C4-2B (cell line): Measurements from ENCODE around the gene EPHA10.

Experiments used
- H3K27ac ChIP-seq: fragments of 450-650 bp; 2 replicates; pipeline ENCODE4 v1.5.1; 2017
- ZFX ChIP-seq: fragments of 450-650 bp; IDR thresholded peaks from 2 replicates; pipeline ENCODE4 v1.6.1; 2017
- TF ChIP-seq, protein P1 (sequence below): fragments of 450-650 bp; conservative IDR thresholded peaks from 2 replicates; pipeline ENCODE4 v1.5.1; 2017; ENCODE audit warnings: mild to moderate bottlenecking

Gene EPHA10

DNA sequence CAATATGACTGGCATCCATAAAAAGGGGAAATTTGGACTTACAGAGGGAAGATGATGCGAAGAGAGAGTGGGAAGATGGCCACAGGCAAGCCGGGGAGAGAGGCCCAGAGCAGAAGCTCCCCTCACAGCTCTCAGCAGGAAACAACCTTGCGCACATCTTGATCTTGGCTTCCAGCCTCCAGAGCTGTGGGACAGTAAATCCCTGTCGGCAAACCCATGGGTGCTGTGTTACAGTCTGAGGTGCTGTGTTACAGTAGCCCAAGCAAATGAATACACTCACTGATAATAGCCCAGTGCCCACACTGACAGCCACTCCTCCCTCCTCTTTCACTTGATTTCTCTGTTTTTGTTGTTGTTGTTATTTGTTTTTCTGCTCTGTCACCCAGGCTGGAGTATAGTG lies 50.2 kb downstream of the EPHA10 start:
- H3K27ac ChIP-seq, result no peak overlapping the region
- TF ChIP-seq, protein P1, sequence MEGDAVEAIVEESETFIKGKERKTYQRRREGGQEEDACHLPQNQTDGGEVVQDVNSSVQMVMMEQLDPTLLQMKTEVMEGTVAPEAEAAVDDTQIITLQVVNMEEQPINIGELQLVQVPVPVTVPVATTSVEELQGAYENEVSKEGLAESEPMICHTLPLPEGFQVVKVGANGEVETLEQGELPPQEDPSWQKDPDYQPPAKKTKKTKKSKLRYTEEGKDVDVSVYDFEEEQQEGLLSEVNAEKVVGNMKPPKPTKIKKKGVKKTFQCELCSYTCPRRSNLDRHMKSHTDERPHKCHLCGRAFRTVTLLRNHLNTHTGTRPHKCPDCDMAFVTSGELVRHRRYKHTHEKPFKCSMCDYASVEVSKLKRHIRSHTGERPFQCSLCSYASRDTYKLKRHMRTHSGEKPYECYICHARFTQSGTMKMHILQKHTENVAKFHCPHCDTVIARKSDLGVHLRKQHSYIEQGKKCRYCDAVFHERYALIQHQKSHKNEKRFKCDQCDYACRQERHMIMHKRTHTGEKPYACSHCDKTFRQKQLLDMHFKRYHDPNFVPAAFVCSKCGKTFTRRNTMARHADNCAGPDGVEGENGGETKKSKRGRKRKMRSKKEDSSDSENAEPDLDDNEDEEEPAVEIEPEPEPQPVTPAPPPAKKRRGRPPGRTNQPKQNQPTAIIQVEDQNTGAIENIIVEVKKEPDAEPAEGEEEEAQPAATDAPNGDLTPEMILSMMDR, result no peak
- no peak for TF ChIP-seq ZFX

GRCh38 chr1:37714226-37714625 lies 50.7 kb downstream of the EPHA10 start:
- H3K27ac ChIP-seq, result no peak overlapping the region
- TF ChIP-seq, protein P1, result no peak
- no peak for TF ChIP-seq ZFX

DNA sequence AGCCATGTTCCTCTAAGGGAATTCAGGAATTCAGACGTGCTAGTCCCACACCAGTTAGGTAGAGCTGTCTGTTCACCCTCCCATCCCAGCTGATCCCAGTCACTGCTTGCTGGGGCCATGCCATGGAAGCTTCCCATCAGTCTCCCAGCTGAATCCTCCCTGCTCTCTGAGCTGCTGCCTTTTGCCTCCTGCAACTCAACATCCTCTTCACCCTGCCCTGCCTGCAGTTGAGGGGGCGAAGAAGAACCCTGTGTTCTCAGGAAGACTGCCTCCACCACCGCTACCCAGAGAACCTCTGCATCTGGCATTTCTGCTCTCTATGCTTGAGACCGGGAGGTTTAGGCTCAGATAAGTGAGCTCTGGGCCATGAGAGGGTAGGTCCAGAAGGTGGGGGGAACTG lies 56.4 kb downstream of the EPHA10 start:
- TF ChIP-seq, protein P1, result no peak
- no peak for TF ChIP-seq ZFX
- H3K27ac ChIP-seq, result no peak overlapping the region

DNA sequence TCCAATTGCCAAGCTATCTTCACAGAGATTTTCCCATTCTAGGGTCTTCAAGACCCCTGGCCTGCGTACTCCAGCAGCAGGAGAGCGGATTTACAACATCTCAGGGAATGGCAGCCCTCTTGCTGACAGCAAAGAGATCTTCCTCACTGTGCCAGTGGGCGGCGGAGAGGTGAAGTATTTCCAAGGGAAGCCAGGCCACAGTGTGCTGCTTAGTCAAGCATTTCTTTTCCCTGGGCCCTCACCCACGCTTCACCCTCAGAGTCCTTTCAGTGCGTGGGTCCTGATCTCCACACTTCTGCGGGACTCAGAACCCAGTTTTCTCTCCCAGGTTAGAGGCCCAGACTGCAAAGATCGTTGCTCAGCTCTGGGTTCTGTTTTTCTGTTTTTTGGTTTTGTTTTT lies 59.5 kb downstream of the EPHA10 start:
- no peak overlapping the region for H3K27ac ChIP-seq
- TF ChIP-seq, protein P1, result no peak
- TF ChIP-seq ZFX, result no peak

DNA sequence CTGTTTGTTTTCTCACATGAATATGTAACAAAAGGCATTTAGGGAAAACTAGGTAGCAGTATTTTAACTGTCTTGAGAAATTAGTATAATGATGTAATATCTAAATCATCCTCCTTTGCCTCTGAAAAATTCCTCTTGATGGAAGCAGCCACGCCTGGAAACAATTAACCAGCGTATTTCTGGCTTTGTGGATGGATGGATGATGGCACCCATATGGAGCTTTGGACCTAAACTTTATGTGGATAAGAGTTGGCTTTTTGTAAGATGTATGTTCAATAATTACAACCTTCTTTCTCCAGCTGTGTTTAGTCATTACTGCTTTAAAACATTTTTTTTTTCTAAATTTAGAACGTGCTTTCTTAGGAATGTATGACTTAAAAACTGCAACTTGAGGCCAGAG lies 60.0 kb downstream of the EPHA10 start:
- TF ChIP-seq, protein P1, result no peak
- no peak for TF ChIP-seq ZFX
- no peak overlapping the region for H3K27ac ChIP-seq

DNA sequence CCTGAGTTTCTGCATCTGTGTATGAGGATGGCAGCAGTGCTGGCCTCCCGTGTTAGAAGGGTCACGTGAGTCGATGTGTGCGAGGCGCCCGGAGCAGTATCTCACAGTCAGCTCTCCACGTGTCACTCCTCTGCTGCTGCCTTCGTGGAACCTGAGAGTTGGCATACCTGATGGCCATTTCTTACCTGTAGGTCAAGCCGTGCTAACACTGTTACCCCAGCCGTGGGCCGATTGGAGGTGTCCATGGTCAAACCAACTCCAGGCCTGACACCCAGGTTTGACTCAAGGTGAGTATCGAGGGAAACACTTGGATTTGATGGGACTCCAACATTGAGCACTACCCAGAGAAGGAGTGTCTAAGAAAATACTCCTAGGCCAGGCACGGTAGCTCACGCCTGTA lies 61.9 kb downstream of the EPHA10 start:
- no peak overlapping the region for H3K27ac ChIP-seq
- no peak for TF ChIP-seq ZFX
- TF ChIP-seq, protein P1, result no peak

- no peak for TF ChIP-seq ZFX
- TF ChIP-seq, protein P1, result no peak
Measured at GRCh38 chr1:37701051-37701450, 63.9 kb downstream of the EPHA10 start.

More at GRCh38 chr1:37701051-37701450, 63.9 kb downstream of the EPHA10 start:
- no peak overlapping the region for H3K27ac ChIP-seq
